Measurements from ENCODE around the gene SHMT1. TPM values are rescaled to one million over a fixed set of nuclear protein-coding genes. Genes with fewer than 3 reads are reported as not detected.
"Not testable (repeated sequence)": the region's sequence is repeated elsewhere in the genome, so short reads cannot be mapped to it uniquely, and the experiment has no call there.

Gene SHMT1
- polyA plus RNA-seq, 3 donors = 52.1 to 57.8 (median 56.1) TPM

- no peak for DNase-seq (ENCODE audit: extremely low read depth in 1 of 11, low read depth in 9 of 11, low spot score in 4 of 11)
Measured at GRCh38 chr17:18344021-18344420, 19.3 kb downstream of the SHMT1 start.

DNA sequence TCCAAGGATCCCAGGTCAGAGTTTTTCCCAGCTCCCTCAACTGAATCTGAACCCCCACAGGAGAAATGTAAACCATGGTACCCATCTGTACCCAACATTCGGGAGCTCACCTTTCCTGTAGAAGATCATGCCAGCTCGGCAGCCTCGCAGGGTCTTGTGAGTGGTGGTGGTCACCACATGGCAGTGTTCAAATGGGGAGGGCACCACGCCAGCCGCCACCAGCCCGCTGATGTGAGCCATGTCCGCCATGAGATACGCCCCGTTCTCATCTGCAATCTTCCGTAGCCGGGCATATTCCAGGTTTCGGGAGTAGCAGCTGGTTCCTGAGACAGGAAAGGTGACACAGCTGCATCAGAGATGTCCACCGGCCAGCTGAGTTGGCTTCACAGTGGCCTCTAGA is 23.4 kb downstream of the SHMT1 start:
- no peak for DNase-seq (ENCODE audit: extremely low read depth in 1 of 11, low read depth in 9 of 11, low spot score in 4 of 11)

DNA sequence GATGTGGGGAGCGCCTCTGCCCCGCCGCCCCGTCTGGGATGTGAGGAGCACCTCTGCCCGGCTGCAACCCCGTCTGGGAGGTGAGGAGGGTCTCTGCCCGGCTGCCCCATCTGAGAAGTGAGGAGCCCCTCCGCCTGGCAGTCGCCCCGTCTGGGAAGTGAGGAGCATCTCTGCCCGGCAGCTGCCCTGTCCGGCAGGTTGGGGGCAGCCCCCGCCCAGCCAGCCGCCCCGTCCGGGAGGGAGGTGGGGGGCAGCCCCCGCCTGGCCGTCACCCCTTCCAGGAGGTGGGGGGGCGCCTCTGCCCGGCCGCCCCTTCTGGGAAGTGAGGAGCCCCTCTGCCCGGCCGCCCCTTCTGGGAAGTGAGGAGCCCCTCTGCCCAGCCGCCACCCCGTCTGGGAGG is 25.2 kb downstream of the SHMT1 start:
- DNase-seq (ENCODE audit: extremely low read depth in 1 of 11, low read depth in 9 of 11, low spot score in 4 of 11) = not testable (repeated sequence)

DNA sequence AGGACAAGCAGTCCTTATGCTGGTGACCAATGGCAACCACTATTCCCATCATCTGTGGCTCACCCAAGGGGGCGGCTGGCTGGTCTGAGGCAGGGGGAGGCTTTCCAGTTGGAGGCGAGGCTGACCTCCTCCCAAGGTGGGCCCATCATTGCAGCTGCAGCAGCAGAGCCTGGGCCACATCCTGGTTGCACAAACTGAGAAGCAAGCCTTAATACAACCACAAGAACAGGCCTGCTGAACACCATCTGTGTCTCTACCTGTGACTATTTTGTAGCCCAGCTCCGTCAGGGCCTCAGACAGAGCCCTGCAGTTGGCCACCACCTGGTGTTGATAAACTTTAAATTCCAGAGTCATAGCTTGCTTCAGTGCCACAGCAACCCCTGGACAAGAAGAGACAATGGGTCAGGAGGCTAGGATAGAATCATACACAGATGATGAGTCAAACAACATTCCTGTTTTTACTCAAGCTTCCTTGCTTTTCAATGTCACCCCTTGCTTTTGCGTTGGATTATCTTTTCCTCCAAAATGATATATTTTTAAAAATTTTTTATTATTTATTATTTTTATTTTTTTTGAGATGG is 30.4 kb downstream of the SHMT1 start:
- no peak for DNase-seq (ENCODE audit: extremely low read depth in 1 of 11, low read depth in 9 of 11, low spot score in 4 of 11)

DNA sequence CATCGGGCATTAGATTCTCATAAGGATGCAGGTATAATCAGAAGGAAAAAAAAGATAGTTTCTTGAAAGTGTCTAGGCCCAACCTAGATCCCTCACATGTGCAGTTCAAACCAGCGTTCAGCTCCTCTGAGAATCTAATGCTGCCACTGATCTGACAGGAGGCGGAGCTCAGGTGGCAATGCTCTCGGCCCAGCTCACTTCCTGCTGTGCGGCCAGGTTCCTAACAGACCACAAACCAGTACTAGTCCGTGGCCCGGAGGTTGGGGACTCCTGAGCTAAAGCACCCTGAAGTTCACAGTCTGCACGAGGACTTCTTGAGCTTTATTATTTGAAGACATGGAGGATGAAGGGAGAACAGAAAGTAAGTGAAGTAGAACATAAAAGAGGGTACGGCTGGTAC is 31.5 kb downstream of the SHMT1 start:
- no peak for DNase-seq (ENCODE audit: extremely low read depth in 1 of 11, low read depth in 9 of 11, low spot score in 4 of 11)

DNA sequence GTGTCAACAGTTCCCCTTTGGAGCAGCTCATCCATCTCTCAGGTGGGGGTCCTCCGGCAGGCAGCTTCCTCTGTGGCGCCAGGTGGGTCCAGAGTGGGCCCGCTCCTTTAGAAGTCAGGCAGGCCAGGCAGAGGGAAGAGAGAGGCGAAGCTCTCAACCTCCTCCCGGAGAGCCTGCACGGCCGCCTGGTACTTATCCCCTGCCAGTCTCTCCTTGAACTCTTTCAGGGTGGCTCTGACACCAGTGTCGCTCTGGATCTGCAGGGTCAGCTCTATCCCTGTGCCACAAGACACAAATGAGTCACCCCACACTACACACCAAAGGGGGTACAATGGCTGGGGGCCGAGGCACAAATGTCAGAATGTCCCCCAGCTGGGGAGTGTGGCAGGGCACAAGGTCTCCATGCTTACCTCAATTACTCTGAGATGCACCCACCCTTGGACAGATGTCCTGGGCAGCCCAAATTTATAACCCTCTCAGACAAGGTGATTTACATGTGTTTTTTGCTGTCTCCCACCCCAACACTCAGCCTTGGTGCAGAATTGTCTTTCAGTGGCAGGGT is 34.6 kb downstream of the SHMT1 start:
- no peak for DNase-seq (ENCODE audit: extremely low read depth in 1 of 11, low read depth in 9 of 11, low spot score in 4 of 11)

GRCh38 chr17:18327556-18327955 is 35.8 kb downstream of the SHMT1 start:
- DNase-seq (ENCODE audit: extremely low read depth in 1 of 11, low read depth in 9 of 11, low spot score in 4 of 11) = no peak

DNA sequence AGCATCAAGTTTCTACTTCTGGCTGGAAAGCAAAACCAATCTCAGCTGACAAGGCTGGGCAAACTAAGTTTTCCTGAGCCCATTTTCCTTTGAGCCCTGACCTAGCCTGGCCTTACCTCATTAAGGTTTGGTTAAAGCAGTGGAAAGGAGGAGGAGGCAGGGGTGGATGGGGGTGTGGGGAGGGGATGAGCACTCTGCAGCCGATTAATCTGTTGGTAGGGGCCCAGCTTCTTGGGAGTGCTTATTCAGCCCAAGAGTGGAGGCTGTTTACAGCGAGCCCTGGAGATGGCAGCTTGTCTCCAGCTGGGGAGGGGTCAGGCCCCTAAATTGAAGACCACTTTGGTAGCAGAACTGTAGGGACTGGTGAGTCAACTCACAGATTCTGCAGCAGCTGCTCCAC is 36.3 kb downstream of the SHMT1 start:
- DNase-seq (ENCODE audit: extremely low read depth in 1 of 11, low read depth in 9 of 11, low spot score in 4 of 11) = no peak

DNA sequence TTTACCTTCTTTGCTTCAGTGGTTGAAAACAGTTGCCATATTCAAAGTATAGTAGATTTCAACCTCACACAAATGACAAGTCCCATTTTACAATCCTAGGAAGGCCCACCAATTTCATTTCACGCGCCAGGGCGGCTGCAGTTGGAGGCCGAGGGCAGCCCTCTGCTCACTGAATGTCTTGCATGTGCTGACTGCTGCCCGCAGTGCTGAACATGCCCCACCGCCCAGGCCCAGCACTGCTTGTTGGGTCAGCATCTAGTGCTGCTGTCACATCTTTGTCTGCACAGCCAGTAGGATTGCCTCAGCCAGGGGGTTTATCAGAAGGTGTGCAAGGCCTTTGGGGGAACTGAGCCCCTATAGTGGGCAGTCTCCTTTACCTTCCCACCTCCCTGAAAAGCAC is 36.8 kb downstream of the SHMT1 start:
- DNase-seq (ENCODE audit: extremely low read depth in 1 of 11, low read depth in 9 of 11, low spot score in 4 of 11) = no peak

GRCh38 chr17:18326039-18326438 is 37.3 kb downstream of the SHMT1 start:
- DNase-seq (ENCODE audit: extremely low read depth in 1 of 11, low read depth in 9 of 11, low spot score in 4 of 11) = no peak

DNA sequence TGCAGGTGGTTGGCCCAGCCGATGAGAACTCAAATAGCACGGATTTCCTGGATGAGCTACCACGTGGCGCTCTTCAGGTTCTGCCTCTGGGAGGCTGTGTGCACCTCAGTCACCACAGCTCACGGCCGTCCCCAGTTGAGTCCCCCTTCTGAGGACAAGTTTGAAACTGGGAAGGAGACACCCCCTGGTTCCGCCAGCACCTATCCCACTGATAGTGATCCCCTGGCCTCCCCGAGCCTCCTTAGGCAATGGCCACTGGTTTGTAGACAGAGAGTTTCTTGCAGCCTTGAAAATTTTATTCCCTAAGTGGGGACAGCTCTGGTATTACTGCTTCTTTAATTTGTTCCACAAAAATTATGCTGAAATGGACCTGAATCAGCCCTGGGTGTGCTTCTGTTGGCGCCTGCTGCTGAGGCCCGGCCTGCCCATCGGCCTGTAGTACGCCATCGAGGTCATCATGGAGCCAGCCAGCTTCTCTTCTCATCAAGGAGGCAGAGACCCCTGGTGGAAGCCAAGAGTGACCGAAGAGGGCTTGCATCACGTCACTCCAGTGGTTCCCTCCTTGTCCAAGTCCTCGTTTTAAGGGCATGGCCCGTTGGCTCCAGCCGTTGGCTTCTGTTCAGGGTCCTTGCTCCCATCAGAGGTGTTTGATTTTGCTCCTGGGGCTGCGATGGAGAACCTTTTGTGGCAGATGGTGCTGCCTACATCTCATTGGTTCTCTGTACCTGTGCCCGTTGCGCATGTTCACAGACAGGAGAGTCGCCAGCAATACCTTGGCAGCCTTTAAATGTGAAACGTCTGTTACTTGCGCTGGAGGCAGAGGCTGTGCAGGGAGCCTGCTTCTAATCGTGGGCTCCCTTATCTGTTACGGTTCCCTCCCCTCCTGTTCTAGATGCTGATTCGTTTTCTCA is 39.0 kb downstream of the SHMT1 start:
- no peak for DNase-seq (ENCODE audit: extremely low read depth in 1 of 11, low read depth in 9 of 11, low spot score in 4 of 11)

DNA sequence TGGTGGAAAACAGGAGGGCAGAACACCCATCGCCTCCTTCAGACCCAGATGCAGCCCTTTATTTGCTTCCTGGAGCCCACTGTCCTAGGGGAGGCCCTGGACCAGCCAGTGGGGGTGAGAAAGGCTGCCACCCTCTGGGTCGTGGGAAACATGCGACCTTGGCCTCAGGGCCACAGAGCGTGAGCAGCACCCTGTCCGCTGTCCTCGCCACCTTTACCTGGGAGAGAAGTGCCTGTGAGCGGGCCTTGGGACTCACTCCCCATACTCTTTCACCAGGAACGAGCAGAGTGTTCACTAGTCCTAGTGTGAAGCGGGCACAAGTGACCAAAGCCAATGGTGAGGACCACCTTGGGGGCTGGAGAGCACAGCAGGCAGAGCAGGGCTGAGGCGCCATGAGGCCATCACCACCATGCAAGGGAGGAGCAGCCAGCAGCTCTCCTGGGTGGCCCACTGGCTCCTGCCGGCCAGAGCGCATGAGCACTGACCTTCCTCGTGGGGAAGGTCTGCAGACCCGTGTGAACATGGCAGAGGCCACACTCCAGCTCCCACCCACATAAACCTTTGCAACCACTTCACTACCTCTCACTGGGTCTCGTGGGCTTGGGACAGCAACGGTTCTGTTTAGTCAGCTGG is 39.7 kb downstream of the SHMT1 start:
- no peak for DNase-seq (ENCODE audit: extremely low read depth in 1 of 11, low read depth in 9 of 11, low spot score in 4 of 11)

DNA sequence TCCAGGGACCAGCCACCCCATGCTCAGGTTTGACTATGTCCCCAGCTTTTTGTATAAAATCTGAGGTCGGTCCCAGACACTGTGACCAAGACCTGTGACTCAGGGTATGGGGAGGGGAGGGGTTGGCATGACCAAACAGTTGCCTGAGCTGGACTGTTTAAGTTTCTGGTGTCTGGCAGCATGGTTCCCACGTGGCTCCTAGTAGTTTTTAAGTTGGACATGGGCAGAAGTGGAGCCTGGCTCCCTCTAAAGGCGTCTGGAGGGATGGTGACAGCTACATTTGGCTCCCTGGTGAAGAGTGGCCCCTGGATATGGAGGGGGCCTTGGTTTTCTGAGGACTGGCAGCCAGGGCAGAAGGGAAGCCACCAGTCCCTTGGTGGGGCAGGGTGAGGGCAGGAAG is 40.3 kb downstream of the SHMT1 start:
- no peak for DNase-seq (ENCODE audit: extremely low read depth in 1 of 11, low read depth in 9 of 11, low spot score in 4 of 11)

DNA sequence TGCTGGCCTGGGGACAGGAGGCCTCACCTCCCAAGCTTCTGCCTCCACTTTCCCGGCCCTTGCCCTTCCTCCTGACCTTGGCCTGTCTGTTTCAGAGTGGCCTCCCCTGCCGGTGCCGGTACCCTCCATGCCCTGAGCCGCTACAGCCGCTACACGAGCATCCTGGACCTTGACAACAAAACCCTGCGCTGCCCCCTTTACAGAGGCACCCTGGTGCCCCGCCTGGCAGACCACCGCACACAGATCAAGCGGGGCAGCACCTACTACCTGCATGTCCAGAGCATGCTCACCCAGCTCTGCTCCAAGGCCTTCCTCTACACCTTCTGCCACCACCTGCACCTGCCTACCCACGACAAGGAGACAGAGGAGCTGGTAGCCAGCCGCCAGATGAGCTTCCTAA is 40.8 kb downstream of the SHMT1 start:
- no peak for DNase-seq (ENCODE audit: extremely low read depth in 1 of 11, low read depth in 9 of 11, low spot score in 4 of 11)

GRCh38 chr17:18321309-18321708 is 42.0 kb downstream of the SHMT1 start:
- no peak for DNase-seq (ENCODE audit: extremely low read depth in 1 of 11, low read depth in 9 of 11, low spot score in 4 of 11)

- DNase-seq (ENCODE audit: extremely low read depth in 1 of 11, low read depth in 9 of 11, low spot score in 4 of 11) = no peak
Measured at GRCh38 chr17:18320301-18320700, 43.0 kb downstream of the SHMT1 start.

GRCh38 chr17:18319604-18320256 is 43.6 kb downstream of the SHMT1 start:
- DNase-seq (ENCODE audit: extremely low read depth in 1 of 11, low read depth in 9 of 11, low spot score in 4 of 11) = peak in 4 of 11 donors; percentile 27 to 43 (median 34)

GRCh38 chr17:18318771-18319450 is 44.4 kb downstream of the SHMT1 start:
- DNase-seq (ENCODE audit: extremely low read depth in 1 of 11, low read depth in 9 of 11, low spot score in 4 of 11) = no peak

GRCh38 chr17:18318117-18318516 is 45.2 kb downstream of the SHMT1 start:
- DNase-seq (ENCODE audit: extremely low read depth in 1 of 11, low read depth in 9 of 11, low spot score in 4 of 11) = no peak

Measured in renal cortex interstitium (tissue), 11 donors.